GM12892 (cell line): ENCODE measurements around the gene AEN.

Experiments
- DNase-seq: peaks from one replicate; pipeline ENCODE4 v3.0.0; 2011; ENCODE audit not compliant: insufficient read length
- FAIRE-seq: peaks from 2 replicates; lab custom pipeline; 2011; peaks lifted over from hg19 to GRCh38; lab: Jason Lieb, UNC
- POLR2A ChIP-seq: IDR thresholded peaks from 2 replicates; pipeline ENCODE4 v1.6.1; 2011; ENCODE audit warnings: low read depth, low read length, control low read depth
- POLR2AphosphoS5 ChIP-seq: IDR thresholded peaks from 2 replicates; pipeline ENCODE4 v1.6.1; 2011; ENCODE audit warnings: low read depth, low read length, control low read depth
- TAF1 ChIP-seq: IDR thresholded peaks from 2 replicates; pipeline ENCODE4 v1.6.1; 2011; ENCODE audit warnings: low read depth, mild to moderate bottlenecking, control low read depth, low read length, borderline replicate concordance

The AEN gene

DNA sequence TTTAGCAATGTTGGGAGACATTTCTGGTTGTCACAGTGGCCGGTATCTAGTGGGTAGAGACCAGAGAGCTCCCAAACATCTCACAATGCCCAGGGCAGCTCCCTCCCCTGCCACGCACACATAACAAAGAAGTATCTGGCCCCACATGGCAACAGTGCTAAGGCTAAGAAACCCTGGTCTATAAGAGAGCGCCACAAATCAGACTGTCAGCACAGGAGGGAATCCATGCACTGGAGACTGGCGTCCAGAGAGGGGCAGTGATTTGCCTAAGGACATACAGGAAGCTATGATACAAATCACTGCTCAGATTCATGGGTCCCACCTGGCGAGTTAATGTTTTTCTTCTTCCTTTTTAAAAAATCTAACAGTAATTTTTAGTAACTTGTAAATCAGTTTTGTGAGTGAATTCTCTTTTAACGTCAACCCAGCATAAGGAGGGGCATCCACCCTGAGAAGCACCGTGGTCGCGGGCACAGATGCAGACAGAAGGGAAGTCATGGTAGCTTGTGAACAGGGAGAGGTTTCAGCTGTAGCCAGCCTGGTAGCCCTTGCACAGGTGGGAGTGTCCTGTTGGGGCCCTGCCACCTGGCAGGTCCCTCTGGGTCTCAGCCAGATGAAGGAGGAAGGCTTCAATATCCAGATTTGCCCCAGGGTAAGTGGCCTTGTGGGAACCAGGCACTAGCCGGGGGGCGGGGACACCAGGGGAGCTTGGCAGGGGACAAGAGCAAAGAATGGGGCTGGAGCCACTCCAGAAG, 26.4 kb downstream of the AEN start:
- TF ChIP-seq TAF1 (no peak), POLR2A (no peak), POLR2AphosphoS5 (no peak)

DNA sequence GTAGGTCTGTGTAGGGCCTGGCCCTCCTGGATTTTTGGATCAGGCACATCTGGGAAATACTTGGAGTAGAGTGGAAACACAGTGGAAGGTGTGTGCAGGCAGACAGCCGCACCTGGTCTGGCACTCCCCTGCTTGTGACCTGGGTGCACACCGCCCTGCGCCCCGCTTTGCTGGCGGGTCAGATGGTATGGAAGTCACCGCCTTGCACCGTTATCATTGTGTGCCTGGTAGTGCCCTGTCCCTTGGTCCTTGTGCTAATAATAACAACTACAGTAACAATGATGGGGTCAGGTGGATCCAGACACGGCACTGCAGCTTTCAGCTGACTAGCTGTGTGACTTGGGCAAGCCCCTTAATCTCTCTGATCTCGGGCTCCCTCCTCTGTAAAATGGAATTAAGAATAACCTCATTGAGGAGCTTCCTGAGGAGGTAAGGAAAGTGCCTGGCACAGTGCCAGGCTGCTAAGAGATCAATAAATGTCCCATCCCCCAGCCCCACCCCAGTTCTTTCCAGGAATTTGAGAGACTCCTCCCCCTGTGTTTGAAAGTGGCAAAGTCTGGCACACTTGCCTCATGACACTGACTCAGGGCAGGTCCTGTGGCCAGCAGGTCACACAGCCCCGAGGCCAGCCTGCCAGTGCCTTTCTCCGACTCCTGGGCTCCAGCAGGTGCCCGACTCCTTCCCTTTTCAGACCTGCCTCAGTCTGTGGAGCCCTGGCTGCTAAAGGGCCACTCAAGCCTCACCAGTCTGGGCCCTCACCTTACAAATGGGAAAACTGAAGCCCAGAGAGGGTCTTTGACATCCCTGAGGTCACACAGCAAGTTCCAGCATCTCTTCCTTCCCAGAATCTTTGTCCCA, 27.4 kb downstream of the AEN start:
- no peak for DNase-seq
- TF ChIP-seq POLR2A (no peak), POLR2AphosphoS5 (no peak), TAF1 (no peak)
- FAIRE-seq, result no peak

More for the DNA sequence above, 26.4 kb downstream of the AEN start:
- FAIRE-seq, result no peak
- DNase-seq, result no peak

GRCh38 chr15:88649286-88649733, 28.2 kb downstream of the AEN start:
- no peak for DNase-seq
- FAIRE-seq, result peak; percentile 24
- TF ChIP-seq POLR2AphosphoS5, result no peak
- no peak for TF ChIP-seq POLR2A
- no peak for TF ChIP-seq TAF1

DNA sequence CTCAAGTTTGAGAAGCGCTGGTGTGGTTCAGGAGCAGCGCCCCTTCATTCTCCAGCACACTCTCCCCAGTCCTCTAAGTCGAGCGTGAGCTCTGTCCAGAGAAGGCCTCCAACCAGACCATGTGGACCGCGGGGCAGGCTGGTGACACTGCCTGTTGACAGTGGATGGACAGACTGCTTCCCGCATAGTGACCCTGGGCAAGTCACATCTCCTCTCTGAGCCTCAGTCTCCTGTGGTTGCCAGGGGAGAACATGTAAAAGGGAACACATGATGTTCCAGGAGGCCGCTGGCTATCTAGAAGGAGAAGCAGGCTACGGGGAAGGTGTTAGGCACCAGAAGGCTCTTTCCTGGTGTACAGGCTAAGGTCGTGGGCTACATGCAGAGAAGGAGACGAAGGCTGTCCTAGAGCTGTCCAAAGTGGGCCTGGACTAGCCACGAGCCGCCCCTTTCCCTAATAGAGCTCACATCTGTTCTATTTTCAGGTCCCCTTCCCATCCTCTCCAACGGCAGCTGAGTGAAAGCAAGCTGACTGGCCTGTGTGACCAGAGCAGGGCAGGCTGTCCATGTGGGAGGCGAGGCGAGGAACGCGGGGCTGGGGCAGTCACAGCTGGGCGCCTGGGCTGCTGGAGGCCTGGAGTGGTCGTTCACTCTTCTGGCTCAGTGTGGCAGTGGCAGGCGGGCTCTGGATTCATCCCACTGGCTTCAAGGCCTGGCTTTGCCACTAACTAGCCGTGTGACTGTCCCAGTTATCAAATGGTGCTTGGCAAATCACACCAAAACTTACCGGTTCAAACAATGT, 28.8 kb downstream of the AEN start:
- TF ChIP-seq TAF1, result no peak
- DNase-seq, result no peak
- FAIRE-seq, result no peak

- no peak for FAIRE-seq
- no peak for DNase-seq
- no peak for TF ChIP-seq POLR2A
- TF ChIP-seq TAF1, result no peak
Observed at GRCh38 chr15:88650556-88650955, 29.4 kb downstream of the AEN start.

GRCh38 chr15:88651136-88651732, 30.1 kb downstream of the AEN start:
- TF ChIP-seq TAF1 (no peak), POLR2A (no peak), POLR2AphosphoS5 (no peak)
- DNase-seq, result no peak
- no peak for FAIRE-seq

- FAIRE-seq (no peak), DNase-seq (no peak)
- no peak for TF ChIP-seq POLR2A
- no peak for TF ChIP-seq TAF1
- TF ChIP-seq POLR2AphosphoS5, result no peak
Observed at GRCh38 chr15:88651971-88652370, 30.8 kb downstream of the AEN start.

DNA sequence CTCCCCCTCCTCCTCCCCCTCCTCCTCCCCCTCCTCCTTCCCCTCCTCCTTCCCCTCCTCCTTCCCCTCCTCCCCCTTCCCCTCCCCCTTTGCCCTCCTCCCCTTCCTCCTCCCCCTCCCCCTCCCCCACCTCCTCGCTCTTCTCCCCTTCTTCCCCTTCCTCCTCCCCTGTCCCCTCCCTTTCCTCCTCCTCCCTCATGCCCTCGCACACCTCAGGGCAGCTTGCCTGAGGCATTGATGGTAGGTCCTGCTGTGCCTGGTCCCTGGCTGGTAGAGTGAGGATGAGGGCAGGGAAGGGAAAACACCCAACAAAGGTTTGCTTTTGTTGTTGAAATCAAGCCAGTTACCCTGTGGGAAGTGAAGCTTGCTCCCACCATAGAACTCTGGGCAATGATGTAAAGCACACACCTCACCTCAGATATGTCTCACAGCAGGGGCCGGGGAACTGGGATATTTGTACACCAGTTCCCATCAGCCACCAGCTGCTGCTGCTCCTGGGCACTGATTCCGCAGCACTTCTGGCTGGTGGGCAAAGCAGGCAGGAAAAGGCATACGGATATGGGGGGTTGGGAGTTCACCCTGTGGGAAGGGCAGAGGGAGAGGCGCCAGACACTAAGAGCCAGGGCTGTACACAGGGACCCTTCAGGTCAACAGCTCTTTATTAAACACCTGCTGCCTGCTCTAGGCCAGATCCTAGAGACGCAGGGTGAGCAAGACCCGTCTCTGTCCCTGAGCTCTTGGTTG, 31.5 kb downstream of the AEN start:
- FAIRE-seq (no peak), DNase-seq (no peak)
- TF ChIP-seq POLR2AphosphoS5, result no peak
- no peak for TF ChIP-seq TAF1
- TF ChIP-seq POLR2A, result no peak

DNA sequence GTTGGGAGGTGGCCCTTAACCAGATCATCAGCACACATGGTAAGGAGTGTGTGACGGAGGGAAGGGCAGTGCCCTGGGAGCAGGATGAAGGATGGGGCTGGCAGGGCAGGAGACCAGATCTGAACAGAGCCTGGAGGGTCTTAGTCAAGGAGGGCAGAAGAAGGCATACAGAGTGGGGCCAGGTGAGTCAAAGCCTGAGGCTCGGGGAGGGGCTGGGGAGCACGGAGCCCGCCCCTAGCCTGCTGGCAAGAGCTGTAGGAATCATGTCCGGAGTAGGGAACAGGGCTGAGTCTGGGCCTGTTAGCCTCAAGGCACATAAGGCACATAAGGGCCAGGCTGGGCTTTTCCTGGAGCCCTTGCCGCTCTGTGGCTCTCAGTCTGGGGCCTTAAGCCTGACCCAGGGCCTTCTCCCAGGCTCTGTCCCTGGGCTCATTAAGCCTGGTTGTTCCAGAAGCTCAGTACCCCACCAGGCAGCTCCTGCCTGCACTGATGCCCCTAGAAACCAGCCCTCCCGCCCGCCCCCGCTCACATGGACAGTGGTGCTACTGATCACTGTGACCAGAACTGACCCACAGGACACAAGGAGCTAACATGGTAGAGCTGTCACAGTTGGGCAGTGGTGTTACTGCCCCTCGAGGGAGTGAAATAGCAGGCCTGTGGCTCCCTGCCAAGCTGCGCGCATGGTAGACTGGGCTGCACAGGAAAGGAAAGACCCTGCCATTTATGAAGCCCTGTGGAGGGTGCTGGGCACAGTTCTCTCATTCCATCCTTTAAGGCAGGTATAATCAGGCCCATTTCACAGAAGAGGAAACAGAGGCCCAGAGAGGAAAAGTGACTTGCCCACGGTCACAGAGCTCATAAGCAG, 32.3 kb downstream of the AEN start:
- no peak for TF ChIP-seq POLR2A
- TF ChIP-seq TAF1, result no peak
- no peak for TF ChIP-seq POLR2AphosphoS5
- FAIRE-seq (no peak), DNase-seq (no peak)

GRCh38 chr15:88654430-88655102, 33.4 kb downstream of the AEN start:
- DNase-seq (no peak), FAIRE-seq (no peak)
- TF ChIP-seq POLR2A, result no peak
- TF ChIP-seq POLR2AphosphoS5, result no peak
- no peak for TF ChIP-seq TAF1
